Erythroblast (primary cell): Measurements from ENCODE around the gene CDK5RAP2.
A peak's percentile ranks its signal among the peaks of the same experiment; 100 is the strongest.

ENCODE experiments used
- DNase-seq, 2 experiments: peaks; one replicate each; lab custom pipeline; 2025; lab: John Stamatoyannopoulos, UW
- GATA1 ChIP-seq: IDR thresholded peaks from 2 replicates; pipeline ENCODE4 v1.6.1; 2011; ENCODE audit warnings: low read depth, mild to moderate bottlenecking, control low read depth, low read length, moderate library complexity
- POLR2A ChIP-seq: IDR thresholded peaks from 2 replicates; pipeline ENCODE4 v1.6.1; 2011; ENCODE audit warnings: mild to moderate bottlenecking, low read length

The CDK5RAP2 gene

DNA sequence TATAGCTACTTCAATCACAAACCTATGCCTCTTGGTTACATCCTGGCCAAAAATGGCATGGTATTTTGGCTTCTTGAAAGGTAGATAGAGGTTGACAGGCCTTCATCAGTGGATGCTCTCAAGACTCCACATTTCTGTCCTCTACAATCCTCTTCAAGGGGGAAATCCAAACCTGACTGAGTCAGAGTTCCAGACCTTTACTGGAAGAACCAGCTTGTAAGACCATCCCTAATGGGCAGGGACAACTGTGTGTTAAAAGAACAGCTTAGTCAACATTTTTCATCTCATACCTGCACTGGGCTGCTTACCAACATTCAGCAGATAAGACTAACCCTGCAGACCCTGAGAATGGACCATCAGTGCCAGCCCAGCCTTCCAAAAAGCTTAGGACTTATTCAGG is 155.7 kb downstream of the CDK5RAP2 start:
- no peak for DNase-seq
- TF ChIP-seq GATA1: no peak
- TF ChIP-seq POLR2A: no peak

DNA sequence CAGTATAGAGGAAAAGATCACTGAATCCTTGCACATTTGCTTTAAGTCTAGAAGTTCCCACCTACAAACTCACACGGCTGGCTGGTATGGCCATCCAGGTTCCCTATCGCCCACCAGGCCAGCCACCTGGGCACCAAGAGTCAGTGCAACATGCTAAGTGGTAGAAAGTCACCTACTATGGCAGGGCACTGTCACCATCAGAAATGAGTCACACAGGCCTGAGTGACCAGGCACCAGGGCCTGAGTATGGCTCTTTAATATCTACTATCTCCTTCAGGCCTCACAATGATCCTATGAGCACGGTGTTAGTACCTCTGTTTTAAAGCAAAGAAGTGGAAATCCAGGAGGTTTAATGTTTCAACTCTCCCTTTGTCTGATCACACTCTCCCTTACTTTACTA is 156.2 kb downstream of the CDK5RAP2 start:
- TF ChIP-seq POLR2A (no peak), GATA1 (no peak)

DNA sequence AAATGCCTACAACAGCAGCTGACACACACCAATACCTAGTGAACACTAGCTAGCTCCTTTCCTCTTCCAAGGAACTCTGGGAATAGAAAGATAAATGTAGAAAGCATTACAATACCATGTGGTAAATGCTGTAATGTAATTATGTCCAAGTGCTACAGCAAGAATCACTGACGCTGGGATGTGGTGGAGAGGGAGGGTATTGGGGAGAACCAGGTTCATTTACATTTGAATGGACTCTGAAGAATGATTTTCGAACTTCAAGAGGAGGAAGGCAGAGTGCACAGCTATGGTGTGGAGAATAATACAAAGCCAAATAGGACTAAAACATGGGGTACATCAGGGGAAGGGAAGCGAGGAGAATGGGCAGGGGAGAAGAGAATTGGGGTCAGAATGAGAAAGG is 158.0 kb downstream of the CDK5RAP2 start:
- DNase-seq: no peak
- TF ChIP-seq POLR2A (no peak), GATA1 (no peak)

More for the DNA sequence above, 156.2 kb downstream of the CDK5RAP2 start:
- DNase-seq: no peak

DNA sequence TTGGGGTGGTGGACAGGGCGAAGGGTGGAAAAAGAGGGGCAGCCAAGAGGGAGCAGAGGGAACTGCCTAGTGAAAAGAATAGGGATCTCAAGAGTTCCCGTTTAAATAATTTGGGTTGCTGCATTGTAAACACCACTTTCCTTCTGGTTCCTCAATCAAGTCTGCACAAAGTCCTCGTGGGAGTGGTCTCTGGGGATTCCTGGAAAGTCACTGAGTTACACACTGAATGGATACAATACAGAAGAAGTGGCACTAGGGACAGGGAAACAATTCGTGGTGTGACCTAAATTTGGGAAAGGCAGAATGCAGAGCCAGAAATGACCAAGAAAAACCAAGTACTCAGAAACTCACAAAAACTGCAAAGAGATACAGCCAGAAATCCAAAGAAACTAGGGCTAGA is 161.7 kb downstream of the CDK5RAP2 start:
- TF ChIP-seq POLR2A (no peak), GATA1 (no peak)
- DNase-seq: no peak

DNA sequence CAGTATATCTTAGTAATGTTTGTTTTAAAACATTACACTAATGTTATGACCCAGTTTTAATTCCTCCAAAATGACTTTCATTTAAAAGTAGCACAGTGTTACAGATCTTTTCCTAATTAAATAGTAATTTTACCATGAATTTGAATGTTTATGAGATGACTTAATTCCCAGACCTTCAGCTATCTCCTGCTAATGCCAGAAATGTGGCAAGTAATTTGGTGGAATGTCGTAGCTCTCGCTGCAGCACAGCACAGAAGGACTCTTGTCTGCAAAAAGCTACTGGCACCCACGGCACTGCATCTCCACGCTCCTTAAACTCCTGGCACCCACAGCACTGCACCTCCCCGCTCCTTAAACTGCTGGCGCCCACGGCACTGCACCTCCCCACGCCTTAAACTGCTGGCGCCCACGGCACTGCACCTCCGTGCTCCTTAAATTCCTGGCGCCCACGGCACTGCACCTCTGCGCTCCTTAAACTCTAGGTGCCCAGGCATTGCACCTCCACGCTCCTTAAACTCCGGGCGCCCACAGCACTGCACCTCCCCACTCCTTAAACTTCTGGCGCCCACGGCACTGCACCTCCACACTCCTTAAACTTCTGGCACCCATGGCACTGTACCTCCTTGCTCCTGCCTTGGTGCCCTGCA is 163.1 kb downstream of the CDK5RAP2 start:
- no peak for DNase-seq
- TF ChIP-seq GATA1 (no peak), POLR2A (no peak)

DNA sequence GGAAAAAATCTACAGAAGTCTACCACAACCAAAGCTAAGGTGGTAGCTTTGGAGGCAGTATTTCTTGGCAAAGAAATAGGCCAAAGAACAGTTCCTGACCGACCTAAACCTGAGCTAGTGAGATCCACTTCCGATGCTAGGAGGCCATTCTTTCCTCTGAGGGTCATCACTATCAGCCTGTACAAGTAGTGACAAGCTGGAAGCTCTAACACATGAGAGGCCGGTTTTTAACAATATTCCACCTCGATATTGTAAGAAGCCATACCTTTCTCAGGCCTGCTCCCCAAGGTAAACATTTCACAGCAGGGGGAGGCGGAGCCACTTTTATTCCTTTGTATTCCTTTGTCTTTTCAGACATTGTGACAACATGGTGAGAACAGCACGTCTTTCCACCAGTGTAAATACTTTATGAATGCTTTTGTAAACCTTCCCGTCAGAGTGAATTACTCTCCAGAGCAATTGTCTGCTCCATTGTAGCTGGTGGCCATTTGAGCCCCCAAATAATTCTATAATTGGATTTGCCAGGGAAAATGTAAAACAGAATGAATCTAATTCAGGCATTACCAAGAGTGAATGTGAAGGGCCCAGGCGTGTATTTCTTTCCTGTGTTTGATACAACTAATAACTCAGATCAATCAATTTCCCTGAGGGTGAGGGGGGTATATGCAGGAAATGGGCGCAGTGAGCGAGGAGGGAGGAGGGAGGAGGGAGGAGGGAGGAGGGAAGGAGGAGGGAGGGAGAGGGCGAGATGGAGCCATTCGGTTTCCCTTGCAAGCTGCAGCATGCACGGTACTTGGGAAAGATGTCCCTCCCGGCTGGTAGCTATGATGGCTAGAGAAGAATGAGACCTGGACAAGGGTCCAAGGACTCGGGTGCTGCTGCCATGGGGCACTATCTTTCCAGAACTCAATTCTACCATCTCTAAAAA is 166.6 kb downstream of the CDK5RAP2 start:
- TF ChIP-seq GATA1 (no peak), POLR2A (no peak)
- DNase-seq: no peak

DNA sequence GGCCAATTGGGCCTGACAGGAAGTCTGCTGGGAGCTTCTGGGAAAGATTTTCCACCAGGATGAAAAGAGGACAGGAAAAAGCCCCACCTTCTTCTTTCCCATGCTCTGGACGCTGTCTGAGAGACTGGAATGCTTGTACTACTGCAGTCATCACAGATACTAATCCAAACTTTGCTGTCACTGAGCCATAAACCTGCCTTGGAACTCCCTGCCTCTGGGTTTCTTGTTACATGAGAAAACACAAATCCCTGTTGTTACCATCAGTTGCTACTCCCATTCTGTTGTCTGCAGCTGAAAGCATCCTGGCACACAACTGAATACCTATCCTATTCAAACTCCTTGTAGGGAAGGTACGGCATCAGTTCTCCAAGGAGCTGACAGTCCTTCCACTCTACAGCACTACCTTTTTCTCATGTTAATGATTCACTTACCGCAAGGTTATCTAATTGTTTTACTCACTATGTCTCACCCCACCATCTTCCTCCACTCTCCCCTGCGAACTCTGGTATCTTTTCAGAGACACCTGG is 167.5 kb downstream of the CDK5RAP2 start:
- no peak for TF ChIP-seq POLR2A
- TF ChIP-seq GATA1: no peak
- DNase-seq: no peak

DNA sequence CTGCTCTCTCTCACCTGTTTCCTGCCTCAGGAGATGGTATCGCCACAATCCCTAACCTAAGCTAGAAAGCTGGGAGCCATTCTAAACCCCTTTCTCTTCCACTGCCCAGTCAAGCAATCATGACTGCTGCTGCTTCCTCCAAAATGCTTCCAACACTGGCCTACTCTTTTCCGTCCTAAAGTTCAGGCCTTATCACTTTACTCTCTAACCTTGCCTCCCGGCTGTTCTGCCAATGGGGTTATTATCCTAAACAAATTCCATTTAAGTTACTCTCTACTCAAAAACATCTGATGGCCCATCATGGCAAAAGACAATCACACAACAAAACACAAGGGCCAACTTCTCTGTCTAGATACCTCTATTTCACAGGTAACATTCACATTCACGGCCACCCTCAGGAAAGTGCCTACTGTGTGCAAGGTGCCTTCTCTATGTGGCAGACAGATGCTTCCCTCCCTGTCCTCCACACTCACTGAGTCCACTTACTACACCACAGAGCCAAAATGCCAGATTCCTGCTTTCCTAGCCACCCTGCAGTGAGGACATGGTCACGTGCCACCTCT is 168.0 kb downstream of the CDK5RAP2 start:
- TF ChIP-seq POLR2A (no peak), GATA1 (no peak)
- no peak for DNase-seq

DNA sequence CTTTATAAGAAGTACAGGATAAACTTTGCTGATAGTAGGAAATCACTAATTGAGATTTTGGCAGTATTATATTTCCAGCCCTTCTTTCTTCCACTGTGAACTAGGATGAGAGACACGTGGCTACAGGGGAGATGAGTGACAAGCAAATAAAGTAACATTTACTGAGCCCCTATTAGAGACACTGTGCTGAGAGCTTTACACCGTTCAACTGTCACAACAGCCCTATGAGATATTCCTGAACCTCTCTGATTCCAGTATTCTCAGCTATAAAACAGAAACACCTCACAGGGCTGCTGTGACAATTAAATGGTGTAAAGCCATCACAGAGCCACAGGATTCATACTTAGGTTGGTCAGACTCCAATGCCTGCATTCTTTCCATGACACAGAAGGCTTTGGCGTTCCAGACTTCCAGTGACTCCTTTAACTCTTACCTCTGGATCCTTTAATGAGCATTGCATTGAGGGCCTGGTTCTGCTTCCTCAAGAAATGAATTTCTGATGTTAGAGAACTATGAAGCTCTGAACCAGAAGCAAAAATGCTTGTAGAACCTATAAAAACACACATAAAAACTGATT is 169.0 kb downstream of the CDK5RAP2 start:
- TF ChIP-seq POLR2A: no peak
- TF ChIP-seq GATA1: no peak
- DNase-seq: no peak

DNA sequence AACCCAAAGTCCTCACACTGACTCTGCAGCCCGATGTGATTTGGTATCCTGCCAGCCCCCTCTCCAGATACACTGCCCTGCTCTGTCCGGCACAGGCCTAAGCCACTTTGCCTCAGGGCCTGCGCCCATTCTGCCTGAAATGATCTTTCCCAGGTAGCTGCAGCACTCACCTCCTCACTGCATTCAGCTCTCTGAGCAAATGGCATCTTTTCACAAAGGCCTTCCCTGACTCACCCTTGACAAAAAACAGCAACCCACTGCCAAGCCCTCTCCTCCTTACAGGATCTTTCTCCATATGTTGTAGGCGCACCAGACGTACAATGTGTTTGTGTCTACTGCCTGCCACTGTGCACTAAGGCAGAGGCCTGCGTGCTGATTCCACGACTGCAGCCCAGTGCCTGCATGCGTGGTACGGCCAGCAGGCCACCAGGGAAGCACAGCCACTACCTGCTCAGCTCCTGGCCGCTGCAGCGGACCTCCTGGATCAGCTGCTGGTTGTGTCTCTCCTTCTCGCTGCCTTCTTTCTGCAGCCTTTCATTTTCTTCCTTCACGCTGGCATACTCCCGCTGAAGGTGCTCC is 171.2 kb downstream of the CDK5RAP2 start:
- TF ChIP-seq GATA1: no peak
- TF ChIP-seq POLR2A: no peak
- no peak for DNase-seq

DNA sequence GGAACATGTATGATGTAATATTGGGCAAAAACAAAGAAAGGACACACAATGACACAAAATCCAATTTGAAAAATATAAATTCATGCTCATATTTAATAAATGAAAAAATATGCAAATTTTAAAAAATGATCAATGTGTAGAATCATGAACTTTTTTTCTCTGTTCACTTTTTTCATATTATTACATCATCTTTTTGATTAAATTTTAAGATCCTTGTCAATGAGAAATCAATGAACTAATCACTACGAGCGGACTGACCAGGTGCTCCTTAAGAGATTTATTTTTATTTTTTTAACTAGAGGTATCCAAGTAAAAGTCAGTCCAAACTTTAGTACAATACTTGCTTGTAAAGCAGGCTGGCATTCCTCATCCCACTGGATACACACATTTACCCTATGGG is 174.1 kb downstream of the CDK5RAP2 start:
- TF ChIP-seq GATA1: no peak
- TF ChIP-seq POLR2A: no peak
- no peak for DNase-seq

DNA sequence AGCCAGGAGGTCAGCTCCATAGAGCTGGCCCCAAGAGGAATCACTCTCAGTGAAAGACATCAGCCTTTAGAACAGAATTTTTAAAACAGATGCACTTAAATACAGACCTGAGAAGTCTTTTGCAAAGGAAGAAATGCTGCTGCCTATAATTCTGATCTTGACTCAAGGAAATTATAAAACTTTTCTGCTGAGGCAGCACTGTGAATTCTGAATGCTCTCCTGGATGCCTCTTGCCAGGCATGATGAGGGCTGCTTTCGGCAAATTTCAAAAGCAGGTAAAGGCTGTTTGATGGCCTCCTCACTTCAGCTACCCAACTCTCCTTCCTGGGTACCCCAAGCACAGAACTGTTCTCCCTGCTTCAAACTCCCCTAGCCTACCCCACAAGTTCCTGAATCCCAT is 174.8 kb downstream of the CDK5RAP2 start:
- TF ChIP-seq GATA1 (no peak), POLR2A (no peak)
- DNase-seq: peak in 1 of 2 experiments; percentile 24

DNA sequence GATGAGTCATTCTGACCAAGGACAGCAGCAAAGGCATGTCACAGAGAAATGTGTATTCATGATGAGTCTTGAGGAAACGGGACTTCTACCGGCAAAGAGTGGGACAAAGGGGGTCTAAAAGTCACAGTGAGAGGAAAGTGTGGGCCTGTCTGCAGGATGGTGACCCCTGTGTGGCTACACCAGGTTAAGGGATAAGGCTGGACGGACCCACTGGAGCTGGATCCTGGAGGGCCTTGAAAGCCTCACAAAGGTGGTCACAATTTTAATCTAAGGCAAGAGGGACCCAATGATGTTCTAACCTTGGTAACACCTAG is 176.5 kb downstream of the CDK5RAP2 start:
- TF ChIP-seq GATA1 (no peak), POLR2A (no peak)
- DNase-seq: no peak
